NB4 (cell line): ENCODE results near the gene LTBP1.
A peak's percentile ranks its signal among the peaks of the same experiment; 100 is the strongest.

Source experiments
- MYC ChIP-seq: IDR thresholded peaks from 2 replicates; pipeline ENCODE4 v1.6.1; 2011; ENCODE audit warnings: low read depth, low read length
- POLR2A ChIP-seq: IDR thresholded peaks from 2 replicates; pipeline ENCODE4 v1.6.1; 2011; ENCODE audit warnings: mild to moderate bottlenecking; ENCODE audit not compliant: insufficient read length; ENCODE audit errors: extremely low read depth
- TF ChIP-seq, protein P1 (sequence below): IDR thresholded peaks from one replicate; pipeline ENCODE4 v1.5.1; 2012; ENCODE audit warnings: low read depth, low read length
- TF ChIP-seq, protein P2 (sequence below): IDR thresholded peaks from 2 replicates; pipeline ENCODE4 v1.6.1; 2011; ENCODE audit warnings: low read depth, low read length

GRCh38 chr2:33372940-33373553 lies 426.3 kb downstream of the LTBP1 start:
- TF ChIP-seq, protein P1, sequence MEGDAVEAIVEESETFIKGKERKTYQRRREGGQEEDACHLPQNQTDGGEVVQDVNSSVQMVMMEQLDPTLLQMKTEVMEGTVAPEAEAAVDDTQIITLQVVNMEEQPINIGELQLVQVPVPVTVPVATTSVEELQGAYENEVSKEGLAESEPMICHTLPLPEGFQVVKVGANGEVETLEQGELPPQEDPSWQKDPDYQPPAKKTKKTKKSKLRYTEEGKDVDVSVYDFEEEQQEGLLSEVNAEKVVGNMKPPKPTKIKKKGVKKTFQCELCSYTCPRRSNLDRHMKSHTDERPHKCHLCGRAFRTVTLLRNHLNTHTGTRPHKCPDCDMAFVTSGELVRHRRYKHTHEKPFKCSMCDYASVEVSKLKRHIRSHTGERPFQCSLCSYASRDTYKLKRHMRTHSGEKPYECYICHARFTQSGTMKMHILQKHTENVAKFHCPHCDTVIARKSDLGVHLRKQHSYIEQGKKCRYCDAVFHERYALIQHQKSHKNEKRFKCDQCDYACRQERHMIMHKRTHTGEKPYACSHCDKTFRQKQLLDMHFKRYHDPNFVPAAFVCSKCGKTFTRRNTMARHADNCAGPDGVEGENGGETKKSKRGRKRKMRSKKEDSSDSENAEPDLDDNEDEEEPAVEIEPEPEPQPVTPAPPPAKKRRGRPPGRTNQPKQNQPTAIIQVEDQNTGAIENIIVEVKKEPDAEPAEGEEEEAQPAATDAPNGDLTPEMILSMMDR = peak; percentile 78
- TF ChIP-seq, protein P2, sequence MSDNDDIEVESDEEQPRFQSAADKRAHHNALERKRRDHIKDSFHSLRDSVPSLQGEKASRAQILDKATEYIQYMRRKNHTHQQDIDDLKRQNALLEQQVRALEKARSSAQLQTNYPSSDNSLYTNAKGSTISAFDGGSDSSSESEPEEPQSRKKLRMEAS = no peak
- TF ChIP-seq POLR2A = no peak
- TF ChIP-seq MYC = no peak
